Measurements from ENCODE around the gene AGAP2. TPM values are rescaled to one million over a fixed set of nuclear protein-coding genes. Genes with fewer than 3 reads are reported as not detected.

Gene AGAP2
- polyA plus RNA-seq, 1 donor (not counting 4 experiments of a cell fraction or from before 2014, with no cell fraction given): 0.13 TPM

DNA sequence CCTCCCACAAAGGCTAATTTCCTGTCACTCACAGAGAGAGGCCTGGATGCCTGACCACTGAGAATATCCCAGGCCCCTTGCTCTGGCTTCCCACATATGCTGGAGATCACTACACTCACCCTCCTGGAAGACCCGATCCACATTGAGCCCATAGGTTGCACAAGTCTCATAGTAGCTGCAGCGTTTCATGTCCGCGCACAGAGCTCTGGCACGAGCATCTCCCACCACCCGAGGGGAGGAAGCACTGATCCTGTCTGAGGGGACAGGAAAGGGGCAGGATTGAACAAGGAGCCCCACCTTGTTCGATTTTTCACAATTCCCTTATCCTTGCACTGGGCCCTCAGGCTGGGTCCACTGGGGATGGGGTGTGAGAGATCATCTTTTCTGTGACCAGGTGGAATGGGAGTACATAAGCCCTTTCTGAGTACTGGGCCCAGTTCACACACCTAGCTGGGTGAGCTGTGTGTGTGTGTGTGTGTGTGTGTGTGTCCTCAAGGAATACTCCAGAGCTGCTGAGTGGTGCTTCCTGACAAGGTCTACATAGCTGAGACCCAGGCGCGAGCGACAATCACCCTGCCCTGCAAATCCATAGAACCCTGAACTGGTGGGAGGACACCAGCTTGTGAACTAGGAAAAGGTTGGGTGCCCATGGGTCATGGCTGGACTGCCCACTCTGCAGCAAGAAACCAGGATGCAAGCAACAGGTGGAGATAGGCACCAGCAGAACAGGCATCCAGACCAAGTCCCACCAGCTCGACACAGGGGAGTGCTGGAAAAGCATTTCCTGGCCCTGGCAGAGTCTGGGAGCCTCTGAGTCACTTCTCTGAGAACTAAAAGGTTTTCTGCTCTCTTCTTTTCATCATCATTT, 5.6 kb downstream of the AGAP2 start:
- no peaks in the 10 kb centered on the region for H3K79me2 ChIP-seq (ENCODE audit: control insufficient read depth, insufficient read depth, low read length)
- DNase-seq (ENCODE audit: low read depth, low spot score) (no peak), FAIRE-seq (no peak)
- no peaks in the 10 kb centered on the region for H3K9me1 ChIP-seq (ENCODE audit: control insufficient read depth, extremely low read depth, insufficient read depth, low read length)
- H3K9me3 ChIP-seq (ENCODE audit: control insufficient read depth, low read depth, low read length): no peaks in the 10 kb centered on the region
- TF ChIP-seq EZH2 (IDR thresholded peaks at IDR 0.05; ENCODE audit: low read length): no peak
- TF ChIP-seq, protein P1, sequence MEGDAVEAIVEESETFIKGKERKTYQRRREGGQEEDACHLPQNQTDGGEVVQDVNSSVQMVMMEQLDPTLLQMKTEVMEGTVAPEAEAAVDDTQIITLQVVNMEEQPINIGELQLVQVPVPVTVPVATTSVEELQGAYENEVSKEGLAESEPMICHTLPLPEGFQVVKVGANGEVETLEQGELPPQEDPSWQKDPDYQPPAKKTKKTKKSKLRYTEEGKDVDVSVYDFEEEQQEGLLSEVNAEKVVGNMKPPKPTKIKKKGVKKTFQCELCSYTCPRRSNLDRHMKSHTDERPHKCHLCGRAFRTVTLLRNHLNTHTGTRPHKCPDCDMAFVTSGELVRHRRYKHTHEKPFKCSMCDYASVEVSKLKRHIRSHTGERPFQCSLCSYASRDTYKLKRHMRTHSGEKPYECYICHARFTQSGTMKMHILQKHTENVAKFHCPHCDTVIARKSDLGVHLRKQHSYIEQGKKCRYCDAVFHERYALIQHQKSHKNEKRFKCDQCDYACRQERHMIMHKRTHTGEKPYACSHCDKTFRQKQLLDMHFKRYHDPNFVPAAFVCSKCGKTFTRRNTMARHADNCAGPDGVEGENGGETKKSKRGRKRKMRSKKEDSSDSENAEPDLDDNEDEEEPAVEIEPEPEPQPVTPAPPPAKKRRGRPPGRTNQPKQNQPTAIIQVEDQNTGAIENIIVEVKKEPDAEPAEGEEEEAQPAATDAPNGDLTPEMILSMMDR (optimal IDR thresholded peaks at IDR 0.05 in 1 of 3, IDR thresholded peaks at IDR 0.05 in 1 of 3, conservative IDR thresholded peaks at IDR 0.05 in 1 of 3; ENCODE audit: extremely low read depth in 1 of 3, insufficient read depth in 2 of 3, low read length in 3 of 3): no peak
- H3K4me3 ChIP-seq (ENCODE audit: control insufficient read depth in 2 of 3, extremely low read depth in 1 of 3, insufficient read depth in 2 of 3, low read depth in 1 of 3, low read length in 3 of 3): no peak overlapping the region
- H3K4me1 ChIP-seq (ENCODE audit: control insufficient read depth, extremely low read depth, insufficient read depth, low read length): peaks cover 15% of the 10 kb centered on the region
- H3K27me3 ChIP-seq (ENCODE audit: control insufficient read depth, extremely low read depth, insufficient read depth, low read length): peaks cover 36% of the 10 kb centered on the region
- no peaks in the 10 kb centered on the region for H3K36me3 ChIP-seq (ENCODE audit: control insufficient read depth in 2 of 2, extremely low read depth in 1 of 2, insufficient read depth in 2 of 2, low read length in 2 of 2)
- H3K9ac ChIP-seq (ENCODE audit: control insufficient read depth, extremely low read depth, insufficient read depth, low read length): no peak overlapping the region
- no peak overlapping the region for H3K27ac ChIP-seq (ENCODE audit: control insufficient read depth, insufficient read depth, low read length)
- H3K4me2 ChIP-seq (ENCODE audit: control insufficient read depth, extremely low read depth, insufficient read depth, low read depth, low read length): no peak overlapping the region
- H2AFZ ChIP-seq (ENCODE audit: control insufficient read depth, low read length): no peak overlapping the region
- dilution Hi-C loops (cut with MboI; ENCODE audit: extremely low pct_ligation_motif_present, low sequenced_read_pairs): loop anchor here (25.0 kb wide), 1 partner anchor 146 kb away; the partner anchor contains the start of gene PIP4K2C
- no peaks in the 10 kb centered on the region for H4K20me1 ChIP-seq (ENCODE audit: control insufficient read depth, extremely low read depth, insufficient read depth, low read length)

DNA sequence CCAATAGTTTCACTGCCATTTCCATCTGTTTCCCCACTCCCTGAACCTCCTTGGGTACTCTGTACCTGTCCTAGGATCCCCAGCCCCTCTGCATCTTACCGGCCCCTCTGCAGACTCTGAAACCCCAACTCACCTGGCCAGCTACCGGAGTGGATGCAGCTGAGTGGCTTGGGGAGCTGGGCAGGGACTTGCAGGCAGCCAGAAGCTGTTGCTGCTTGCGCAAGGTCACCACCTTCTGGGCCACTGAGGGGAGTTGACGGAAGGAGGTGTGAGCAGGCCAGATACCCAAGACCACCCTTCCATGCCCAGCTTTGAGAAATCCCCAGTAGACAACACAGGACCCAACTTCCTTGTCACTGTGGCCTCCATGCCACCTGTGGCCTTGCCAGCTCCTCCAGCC, 6.3 kb downstream of the AGAP2 start:
- TF ChIP-seq EZH2 (IDR thresholded peaks at IDR 0.05; ENCODE audit: low read length): no peak
- TF ChIP-seq, protein P1 (optimal IDR thresholded peaks at IDR 0.05 in 1 of 3, IDR thresholded peaks at IDR 0.05 in 1 of 3, conservative IDR thresholded peaks at IDR 0.05 in 1 of 3; ENCODE audit: extremely low read depth in 1 of 3, insufficient read depth in 2 of 3, low read length in 3 of 3): no peak
- DNase-seq (ENCODE audit: low read depth, low spot score) (no peak), FAIRE-seq (no peak)
- dilution Hi-C loops (cut with MboI; ENCODE audit: extremely low pct_ligation_motif_present, low sequenced_read_pairs): loop anchor here (25.0 kb wide), 1 partner anchor 145 kb away; the partner anchor contains the start of gene PIP4K2C
- Histone ChIP-seq H4K20me1 (ENCODE audit: control insufficient read depth, extremely low read depth, insufficient read depth, low read length) (no peaks in the 10 kb centered on the region), H3K27ac (ENCODE audit: control insufficient read depth, insufficient read depth, low read length) (no peak overlapping the region), H3K9ac (ENCODE audit: control insufficient read depth, extremely low read depth, insufficient read depth, low read length) (no peak overlapping the region), H3K9me3 (ENCODE audit: control insufficient read depth, low read depth, low read length) (no peaks in the 10 kb centered on the region), H3K9me1 (ENCODE audit: control insufficient read depth, extremely low read depth, insufficient read depth, low read length) (no peaks in the 10 kb centered on the region), H3K36me3 (ENCODE audit: control insufficient read depth in 2 of 2, extremely low read depth in 1 of 2, insufficient read depth in 2 of 2, low read length in 2 of 2) (peaks cover 0 to 2% of the 10 kb centered on the region in 2 experiments), H3K79me2 (ENCODE audit: control insufficient read depth, insufficient read depth, low read length) (no peaks in the 10 kb centered on the region), H3K27me3 (ENCODE audit: control insufficient read depth, extremely low read depth, insufficient read depth, low read length) (peaks cover 30% of the 10 kb centered on the region), H3K4me3 (ENCODE audit: control insufficient read depth in 2 of 3, extremely low read depth in 1 of 3, insufficient read depth in 2 of 3, low read depth in 1 of 3, low read length in 3 of 3) (no peak overlapping the region), H3K4me2 (ENCODE audit: control insufficient read depth, extremely low read depth, insufficient read depth, low read depth, low read length) (no peak overlapping the region), H2AFZ (ENCODE audit: control insufficient read depth, low read length) (no peak overlapping the region), H3K4me1 (ENCODE audit: control insufficient read depth, extremely low read depth, insufficient read depth, low read length) (peaks cover 15% of the 10 kb centered on the region)
